ENCODE results near the gene TLE7. TPM values are rescaled to one million over a fixed set of nuclear protein-coding genes. Genes with fewer than 3 reads are reported as not detected.

The TLE7 gene
- total RNA-seq, 1 experiment from 2014 or later, result not detected

DNA sequence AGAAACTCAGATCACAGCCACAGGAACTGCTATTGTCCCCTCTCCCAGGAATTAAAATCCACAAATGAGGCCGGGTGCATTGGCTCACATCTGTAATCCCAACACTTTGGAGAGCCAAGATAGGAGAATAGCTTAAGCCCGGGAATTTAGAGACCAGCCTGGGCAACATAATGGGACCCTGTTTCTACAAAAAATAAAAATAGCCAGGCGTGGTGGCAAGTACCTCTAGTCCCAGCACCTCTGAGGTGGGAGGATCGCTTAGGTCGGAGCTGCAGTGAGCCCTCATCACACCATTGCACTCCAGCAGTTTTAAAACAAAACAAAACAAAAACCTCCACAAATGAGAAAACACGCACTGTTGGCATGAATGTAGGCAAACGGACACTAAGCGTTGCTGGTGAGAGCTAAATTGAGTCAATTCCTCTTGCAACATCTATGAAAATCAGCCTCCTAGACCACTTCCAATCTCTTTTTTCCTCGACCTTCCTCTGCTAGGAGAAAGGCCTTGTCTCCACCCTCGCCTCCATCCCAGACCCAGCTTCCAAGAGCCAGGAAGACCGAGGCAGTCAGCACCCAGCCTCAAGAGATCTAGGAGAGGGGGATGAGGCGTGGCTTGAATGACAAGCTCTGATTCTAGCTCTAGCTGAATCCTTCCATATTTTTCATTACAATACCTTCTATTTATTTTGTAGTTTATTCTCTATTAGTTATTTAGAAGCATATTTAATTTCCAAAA lies 14.8 kb downstream of the TLE7 start:
- intact Hi-C loops (cut with micrococcal nuclease), result no loop called here
- Mint-ChIP-seq H3K27me3 (ENCODE audit: insufficient read depth, unreplicated experiment) (peaks cover 14% of the 10 kb centered on the region), H3K4me3 (ENCODE audit: unreplicated experiment) (no peak overlapping the region), H3K27ac (ENCODE audit: low read depth, unreplicated experiment) (no peak overlapping the region), H3K4me1 (ENCODE audit: insufficient read depth, unreplicated experiment) (no peaks in the 10 kb centered on the region), H3K36me3 (ENCODE audit: insufficient read depth, unreplicated experiment) (peaks cover 9% of the 10 kb centered on the region), H3K9me3 (ENCODE audit: unreplicated experiment) (no peaks in the 10 kb centered on the region)
- TF ChIP-seq, protein P1, sequence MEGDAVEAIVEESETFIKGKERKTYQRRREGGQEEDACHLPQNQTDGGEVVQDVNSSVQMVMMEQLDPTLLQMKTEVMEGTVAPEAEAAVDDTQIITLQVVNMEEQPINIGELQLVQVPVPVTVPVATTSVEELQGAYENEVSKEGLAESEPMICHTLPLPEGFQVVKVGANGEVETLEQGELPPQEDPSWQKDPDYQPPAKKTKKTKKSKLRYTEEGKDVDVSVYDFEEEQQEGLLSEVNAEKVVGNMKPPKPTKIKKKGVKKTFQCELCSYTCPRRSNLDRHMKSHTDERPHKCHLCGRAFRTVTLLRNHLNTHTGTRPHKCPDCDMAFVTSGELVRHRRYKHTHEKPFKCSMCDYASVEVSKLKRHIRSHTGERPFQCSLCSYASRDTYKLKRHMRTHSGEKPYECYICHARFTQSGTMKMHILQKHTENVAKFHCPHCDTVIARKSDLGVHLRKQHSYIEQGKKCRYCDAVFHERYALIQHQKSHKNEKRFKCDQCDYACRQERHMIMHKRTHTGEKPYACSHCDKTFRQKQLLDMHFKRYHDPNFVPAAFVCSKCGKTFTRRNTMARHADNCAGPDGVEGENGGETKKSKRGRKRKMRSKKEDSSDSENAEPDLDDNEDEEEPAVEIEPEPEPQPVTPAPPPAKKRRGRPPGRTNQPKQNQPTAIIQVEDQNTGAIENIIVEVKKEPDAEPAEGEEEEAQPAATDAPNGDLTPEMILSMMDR (IDR thresholded peaks at IDR 0.05; ENCODE audit: unreplicated experiment), result no peak
- DNase-seq (ENCODE audit: unreplicated experiment), result no peak
- BruUV-seq (replicated peaks), result no TSS peak
- ChIA-PET CTCF (interaction anchor here (0.7 to 1.1 kb wide), 3 partner anchors 14 to 72 kb away, joined by 3 to 4 read pairs (median 3); no protein-coding TSS in a partner anchor), POLR2A (no interaction called here)

GRCh38 chr16:71426069-71426879 lies 15.6 kb downstream of the TLE7 start:
- Mint-ChIP-seq H3K36me3 (ENCODE audit: insufficient read depth, unreplicated experiment) (peaks cover 9% of the 10 kb centered on the region), H3K4me1 (ENCODE audit: insufficient read depth, unreplicated experiment) (no peaks in the 10 kb centered on the region), H3K4me3 (ENCODE audit: unreplicated experiment) (no peak overlapping the region), H3K27ac (ENCODE audit: low read depth, unreplicated experiment) (no peak overlapping the region), H3K9me3 (ENCODE audit: unreplicated experiment) (peaks cover 3% of the 10 kb centered on the region), H3K27me3 (ENCODE audit: insufficient read depth, unreplicated experiment) (peaks cover 14% of the 10 kb centered on the region)
- no TSS peak for BruUV-seq (replicated peaks)
- intact Hi-C loops (cut with micrococcal nuclease), result no loop called here
- ChIA-PET POLR2A (no interaction called here), CTCF (interaction anchor here (1.1 kb wide), 2 partner anchors 13 to 73 kb away, joined by 3 to 4 read pairs; no protein-coding TSS in a partner anchor)
- TF ChIP-seq, protein P1 (IDR thresholded peaks at IDR 0.05; ENCODE audit: unreplicated experiment), result no peak
- no peak for DNase-seq (ENCODE audit: unreplicated experiment)

DNA sequence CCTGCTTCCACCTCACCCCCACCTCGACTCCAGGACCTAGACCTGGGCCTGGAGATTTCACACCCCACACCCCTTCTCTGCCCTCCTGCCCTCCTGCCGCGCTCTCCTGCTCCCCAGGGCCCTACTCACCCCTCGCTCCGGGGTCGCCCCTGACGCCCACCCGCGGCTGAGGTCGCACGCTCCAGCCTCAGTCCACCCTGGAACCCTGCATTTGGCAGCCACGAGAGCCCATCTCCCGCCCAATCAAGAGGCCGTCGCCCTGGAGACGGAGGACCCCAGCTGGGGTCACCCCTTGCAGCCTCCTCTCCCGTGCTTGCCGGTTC lies 16.1 kb downstream of the TLE7 start:
- TF ChIP-seq, protein P1 (IDR thresholded peaks at IDR 0.05; ENCODE audit: unreplicated experiment), result no peak
- intact Hi-C loops (cut with micrococcal nuclease), result no loop called here
- Mint-ChIP-seq H3K36me3 (ENCODE audit: insufficient read depth, unreplicated experiment) (peaks cover 9% of the 10 kb centered on the region), H3K27ac (ENCODE audit: low read depth, unreplicated experiment) (no peak overlapping the region), H3K27me3 (ENCODE audit: insufficient read depth, unreplicated experiment) (peaks cover 14% of the 10 kb centered on the region), H3K4me3 (ENCODE audit: unreplicated experiment) (no peak overlapping the region), H3K4me1 (ENCODE audit: insufficient read depth, unreplicated experiment) (no peaks in the 10 kb centered on the region), H3K9me3 (ENCODE audit: unreplicated experiment) (peaks cover 8% of the 10 kb centered on the region)
- no TSS peak for BruUV-seq (replicated peaks)
- no peak for DNase-seq (ENCODE audit: unreplicated experiment)
- ChIA-PET CTCF (no interaction called here), POLR2A (no interaction called here)

- peaks cover 9% of the 10 kb centered on the region for H3K36me3 Mint-ChIP-seq (ENCODE audit: insufficient read depth, unreplicated experiment)
- no peaks in the 10 kb centered on the region for H3K4me1 Mint-ChIP-seq (ENCODE audit: insufficient read depth, unreplicated experiment)
- no peak overlapping the region for H3K4me3 Mint-ChIP-seq (ENCODE audit: unreplicated experiment)
- no peak for DNase-seq (ENCODE audit: unreplicated experiment)
- no TSS peak for BruUV-seq (replicated peaks)
- intact Hi-C loops (cut with micrococcal nuclease), result no loop called here
- H3K9me3 Mint-ChIP-seq (ENCODE audit: unreplicated experiment), result peaks cover 12% of the 10 kb centered on the region
- TF ChIP-seq, protein P1 (IDR thresholded peaks at IDR 0.05; ENCODE audit: unreplicated experiment), result no peak
- ChIA-PET POLR2A (no interaction called here), CTCF (no interaction called here)
- H3K27me3 Mint-ChIP-seq (ENCODE audit: insufficient read depth, unreplicated experiment), result peaks cover 14% of the 10 kb centered on the region
- no peak overlapping the region for H3K27ac Mint-ChIP-seq (ENCODE audit: low read depth, unreplicated experiment)
Observed at GRCh38 chr16:71424626-71425025, 17.2 kb downstream of the TLE7 start.
